PC-9 (cell line): ENCODE results near the gene ARHGEF39. TPM values are rescaled to one million over a fixed set of nuclear protein-coding genes. Genes with fewer than 3 reads are reported as not detected.
A peak's percentile ranks its signal among the peaks of the same experiment; 100 is the strongest.

Experiments used
- BruUV-seq: library from RNA; stranded (reverse); fragments of 400-500 nt; replicated peaks from 2 replicates; lab custom pipeline; 2021; lab: Mats Ljungman, UMichigan
- CTCF ChIA-PET: fragments of 300-600 bp; sonication (Branson Sonifier 250); formaldehyde crosslinking; loops from one replicate; lab custom pipeline; 2022; ENCODE audit warnings: antibody characterized with exemption; lab: Charles Lee
- POLR2A ChIA-PET: fragments of 300-600 bp; sonication (Branson Sonifier 250); formaldehyde crosslinking; loops from one replicate; lab custom pipeline; 2022; ENCODE audit warnings: antibody characterized with exemption; ENCODE audit not compliant: unreplicated experiment; lab: Charles Lee
- DNase-seq, 2 experiments: peaks; one replicate each; pipeline versions ENCODE4 v3.0.0 to v3.0.0-alpha.2; 2015 to 2022; ENCODE audit warnings: mixed read lengths in 1 of 2
- H2AFZ ChIP-seq: fragments of 200-600 bp; sonication (generic); 2 replicates; pipeline ENCODE4 v1.8.1; 2017; ENCODE audit warnings: antibody characterized with exemption
- H3F3A ChIP-seq: fragments of 200-600 bp; sonication (generic); 2 replicates; pipeline ENCODE4 v1.8.1; 2017; ENCODE audit warnings: antibody characterized with exemption, mild to moderate bottlenecking, low read depth; ENCODE audit not compliant: insufficient read depth
- H3K27ac ChIP-seq: fragments of 200-600 bp; sonication (generic); 2 replicates; pipeline ENCODE4 v1.6.1; 2016; ENCODE audit warnings: mixed run types
- H3K27me3 ChIP-seq: fragments of 200-600 bp; sonication (generic); 2 replicates; pipeline ENCODE4 v1.6.1; 2016; ENCODE audit warnings: low read depth, mixed run types; ENCODE audit not compliant: insufficient read depth
- H3K36me3 ChIP-seq: fragments of 200-600 bp; sonication (generic); 2 replicates; pipeline ENCODE4 v1.6.1; 2016; ENCODE audit warnings: low read depth, mixed run types
- H3K4me1 ChIP-seq: fragments of 200-600 bp; sonication (generic); replicated peaks from 2 replicates; pipeline ENCODE4 v1.6.1; 2016; ENCODE audit warnings: mixed run types; ENCODE audit not compliant: insufficient read depth
- H3K4me2 ChIP-seq: fragments of 200-600 bp; sonication (generic); 2 replicates; pipeline ENCODE4 v1.6.1; 2017; ENCODE audit warnings: mixed run types
- H3K4me3 ChIP-seq: fragments of 200-600 bp; sonication (generic); 2 replicates; pipeline ENCODE4 v1.6.1; 2016; ENCODE audit warnings: mixed run types
- H3K79me2 ChIP-seq: fragments of 200-600 bp; sonication (generic); 2 replicates; pipeline ENCODE4 v1.6.1; 2017; ENCODE audit warnings: low read depth, mixed run types
- H3K9me2 ChIP-seq: fragments of 200-600 bp; sonication (generic); 2 replicates; pipeline ENCODE4 v1.8.1; 2017; ENCODE audit warnings: mild to moderate bottlenecking; ENCODE audit not compliant: insufficient read depth
- H3K9me3 ChIP-seq: fragments of 200-600 bp; sonication (generic); 2 replicates; pipeline ENCODE4 v1.8.1; 2016; ENCODE audit warnings: low read depth; ENCODE audit not compliant: insufficient read depth
- H4K20me1 ChIP-seq: fragments of 200-600 bp; sonication (generic); 2 replicates; pipeline ENCODE4 v1.8.1; 2017; ENCODE audit not compliant: insufficient read depth
- EZH2 ChIP-seq: fragments of 200-600 bp; sonication (generic); IDR thresholded peaks from 2 replicates; pipeline ENCODE4 v1.8.0; 2017; ENCODE audit warnings: antibody characterized with exemption, low read depth
- intact Hi-C: fragments of 100-400 bp; cut with micrococcal nuclease; formaldehyde crosslinking; loops from one replicate; pipeline ENCODE4 v1.10.0; 2022; ENCODE audit not compliant: unreplicated experiment
- total RNA-seq: library from RNA; stranded (reverse); gene quantifications from 2 replicates; pipeline ENCODE4 v1.2.3, GENCODE V29; 2021
- TF ChIP-seq, protein P1 (sequence below): fragments of 200-600 bp; sonication (generic); conservative IDR thresholded peaks from 2 replicates; pipeline ENCODE4 v1.6.1; 2017; ENCODE audit warnings: mixed run types, antibody characterized with exemption, mild to moderate bottlenecking, moderate library complexity

ARHGEF39 gene
- total RNA-seq, 1 experiment from 2014 or later: 15.6 TPM

DNA sequence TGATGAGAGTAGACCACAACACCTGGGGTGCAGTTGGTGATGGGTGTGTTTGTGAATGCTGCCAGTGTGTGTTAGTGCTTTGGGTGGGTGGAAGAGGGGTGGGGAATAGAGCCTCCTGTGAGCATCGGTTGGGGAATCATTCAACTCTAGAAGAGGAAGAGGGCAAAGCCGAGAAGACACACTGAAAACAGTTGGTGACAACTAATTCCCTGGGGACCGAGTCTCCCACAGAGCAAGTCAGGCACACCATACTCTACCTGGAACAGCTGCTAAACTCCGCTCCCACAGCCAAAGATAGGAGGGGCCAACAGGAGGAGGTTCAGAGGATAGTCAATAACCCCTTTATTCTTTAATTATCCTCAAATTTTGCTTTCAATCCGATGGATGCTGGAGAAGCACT, 1.6 kb upstream of the ARHGEF39 start:
- BruUV-seq: no TSS peak
- DNase-seq: no peak
- TF ChIP-seq, protein P1, sequence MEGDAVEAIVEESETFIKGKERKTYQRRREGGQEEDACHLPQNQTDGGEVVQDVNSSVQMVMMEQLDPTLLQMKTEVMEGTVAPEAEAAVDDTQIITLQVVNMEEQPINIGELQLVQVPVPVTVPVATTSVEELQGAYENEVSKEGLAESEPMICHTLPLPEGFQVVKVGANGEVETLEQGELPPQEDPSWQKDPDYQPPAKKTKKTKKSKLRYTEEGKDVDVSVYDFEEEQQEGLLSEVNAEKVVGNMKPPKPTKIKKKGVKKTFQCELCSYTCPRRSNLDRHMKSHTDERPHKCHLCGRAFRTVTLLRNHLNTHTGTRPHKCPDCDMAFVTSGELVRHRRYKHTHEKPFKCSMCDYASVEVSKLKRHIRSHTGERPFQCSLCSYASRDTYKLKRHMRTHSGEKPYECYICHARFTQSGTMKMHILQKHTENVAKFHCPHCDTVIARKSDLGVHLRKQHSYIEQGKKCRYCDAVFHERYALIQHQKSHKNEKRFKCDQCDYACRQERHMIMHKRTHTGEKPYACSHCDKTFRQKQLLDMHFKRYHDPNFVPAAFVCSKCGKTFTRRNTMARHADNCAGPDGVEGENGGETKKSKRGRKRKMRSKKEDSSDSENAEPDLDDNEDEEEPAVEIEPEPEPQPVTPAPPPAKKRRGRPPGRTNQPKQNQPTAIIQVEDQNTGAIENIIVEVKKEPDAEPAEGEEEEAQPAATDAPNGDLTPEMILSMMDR: no peak
- TF ChIP-seq EZH2: no peak
- H3K27ac ChIP-seq: no peak overlapping the region
- ChIA-PET CTCF (no interaction called here), POLR2A (no interaction called here)
- 0 out of 2 replicates have a peak, but pooled peaks cover 16% of the 10 kb centered on the region for H3K79me2 ChIP-seq
- peaks cover 3% of the 10 kb centered on the region; the same call in 1 of the 2 replicates for H3F3A ChIP-seq
- H2AFZ ChIP-seq: no peak overlapping the region
- no peaks in the 10 kb centered on the region for H3K9me3 ChIP-seq
- no peaks in the 10 kb centered on the region for H3K27me3 ChIP-seq
- no peak overlapping the region for H3K4me3 ChIP-seq
- H3K9me2 ChIP-seq: no peaks in the 10 kb centered on the region
- H3K4me1 ChIP-seq: peaks cover 14% of the 10 kb centered on the region; the same call in 1 of the 2 replicates
- intact Hi-C loops: no loop called here
- H3K36me3 ChIP-seq: no peaks in the 10 kb centered on the region
- no peaks in the 10 kb centered on the region for H4K20me1 ChIP-seq
- H3K4me2 ChIP-seq: no peak overlapping the region

- Histone ChIP-seq H4K20me1 (no peaks in the 10 kb centered on the region), H3K36me3 (no peaks in the 10 kb centered on the region), H3K4me2 (no peak overlapping the region; the same call in 1 of the 2 replicates), H3K27me3 (no peaks in the 10 kb centered on the region), H3K4me3 (no peak overlapping the region), H3K79me2 (0 out of 2 replicates have a peak, but pooled peaks cover 16% of the 10 kb centered on the region), H3K9me2 (no peaks in the 10 kb centered on the region), H3F3A (peaks cover 3% of the 10 kb centered on the region; the same call in 1 of the 2 replicates), H3K4me1 (peaks cover 14% of the 10 kb centered on the region; the same call in 1 of the 2 replicates), H2AFZ (no peak overlapping the region), H3K9me3 (no peaks in the 10 kb centered on the region), H3K27ac (no peak overlapping the region)
- CTCF ChIA-PET: no interaction called here
- POLR2A ChIA-PET: interaction anchor here (0.7 kb wide), 1 partner anchor 1453 kb away, joined by 5 read pairs; no protein-coding TSS in a partner anchor
- DNase-seq: no peak
- no TSS peak for BruUV-seq
- TF ChIP-seq EZH2: no peak
- TF ChIP-seq, protein P1: no peak
- intact Hi-C loops: no loop called here
Observed at GRCh38 chr9:35666045-35666444, 1.1 kb upstream of the ARHGEF39 start.

DNA sequence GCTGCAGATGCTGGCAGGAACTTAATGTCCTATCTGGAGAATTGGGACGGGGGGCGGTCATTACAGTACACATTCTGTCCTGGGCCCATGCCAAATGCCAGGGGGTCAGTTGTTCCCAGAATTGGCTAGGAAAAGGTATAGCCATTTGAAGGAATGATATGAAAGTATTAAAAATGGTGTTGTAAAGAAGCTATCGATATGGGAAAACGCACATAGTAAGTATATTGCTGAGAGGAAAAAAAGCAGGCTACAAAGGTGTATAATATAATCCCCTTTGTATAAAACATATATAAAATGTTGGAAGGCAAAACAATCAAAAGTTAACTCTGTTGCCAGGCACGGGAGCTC, 450 bp upstream of the ARHGEF39 start:
- no peaks in the 10 kb centered on the region for H3K36me3 ChIP-seq
- H3K27me3 ChIP-seq: no peaks in the 10 kb centered on the region
- ChIA-PET CTCF (interaction anchor here (0.5 to 2.0 kb wide), 3 partner anchors 31 to 167 kb away, joined by 3 to 8 read pairs (median 3); no protein-coding TSS in a partner anchor), POLR2A (no interaction called here)
- no peaks in the 10 kb centered on the region for H3K9me3 ChIP-seq
- peak overlapping the region; percentile 81 for H3K4me3 ChIP-seq
- H3K27ac ChIP-seq: no peak overlapping the region
- peak overlapping the region; percentile 85 for H3K4me2 ChIP-seq
- intact Hi-C loops: no loop called here
- TF ChIP-seq, protein P1: no peak
- no peak for TF ChIP-seq EZH2
- H4K20me1 ChIP-seq: no peaks in the 10 kb centered on the region
- peaks cover 14% of the 10 kb centered on the region; the same call in 1 of the 2 replicates for H3K4me1 ChIP-seq
- peaks cover 3% of the 10 kb centered on the region; the same call in 1 of the 2 replicates for H3F3A ChIP-seq
- no peaks in the 10 kb centered on the region for H3K9me2 ChIP-seq
- no peak for DNase-seq
- H2AFZ ChIP-seq: peak overlapping the region; percentile 86
- no TSS peak for BruUV-seq
- H3K79me2 ChIP-seq: 0 out of 2 replicates have a peak, but pooled peaks cover 16% of the 10 kb centered on the region
